ENCODE data around the gene ZNF512B.
"Not testable (repeated sequence)": the region's sequence is repeated elsewhere in the genome, so short reads cannot be mapped to it uniquely, and the experiment has no call there.

The ZNF512B gene

GRCh38 chr20:63974402-63975200 is 4.9 kb upstream of the ZNF512B start:
- TF ChIP-seq ZFX (IDR thresholded peaks at IDR 0.05; ENCODE audit: borderline replicate concordance) (no peak), CTCF (IDR thresholded peaks at IDR 0.05) (no peak)
- peak overlapping the region; percentile 17; the same call in 1 of the 2 replicates for H3K27ac ChIP-seq

GRCh38 chr20:63973636-63974401 is 4.1 kb upstream of the ZNF512B start:
- H3K27ac ChIP-seq: peak overlapping the region; percentile 17; the same call in 1 of the 2 replicates

GRCh38 chr20:63973160-63973479 is 3.4 kb upstream of the ZNF512B start:
- H3K27ac ChIP-seq: no peak overlapping the region
- TF ChIP-seq CTCF (IDR thresholded peaks at IDR 0.05) (no peak), ZFX (IDR thresholded peaks at IDR 0.05; ENCODE audit: borderline replicate concordance) (no peak)

More at GRCh38 chr20:63973636-63974401, 4.1 kb upstream of the ZNF512B start:
- no peak for TF ChIP-seq ZFX (IDR thresholded peaks at IDR 0.05; ENCODE audit: borderline replicate concordance)
- peak; percentile 99 for TF ChIP-seq CTCF (IDR thresholded peaks at IDR 0.05)

- no peak overlapping the region for H3K27ac ChIP-seq
- no peak for TF ChIP-seq CTCF (IDR thresholded peaks at IDR 0.05)
- no peak for TF ChIP-seq ZFX (IDR thresholded peaks at IDR 0.05; ENCODE audit: borderline replicate concordance)
Measured at GRCh38 chr20:63972312-63973159, 2.8 kb upstream of the ZNF512B start.

GRCh38 chr20:63971960-63972311 is 2.2 kb upstream of the ZNF512B start:
- H3K27ac ChIP-seq: not testable (repeated sequence)

- H3K27ac ChIP-seq: peak overlapping the region; percentile 31; the same call in 1 of the 2 replicates
- no peak for TF ChIP-seq ZFX (IDR thresholded peaks at IDR 0.05; ENCODE audit: borderline replicate concordance)
- TF ChIP-seq CTCF (IDR thresholded peaks at IDR 0.05): no peak
Measured at GRCh38 chr20:63970714-63971431, 1.1 kb upstream of the ZNF512B start.
